GM12872 (cell line): ENCODE measurements around the gene ICAM1.
A peak's percentile ranks its signal among the peaks of the same experiment; 100 is the strongest.

Experiments
- TF ChIP-seq, protein P1 (sequence below): IDR thresholded peaks from 3 replicates; pipeline ENCODE4 v1.5.1; 2011; ENCODE audit warnings: low read depth, mild to moderate bottlenecking, low read length, moderate library complexity; ENCODE audit not compliant: insufficient read depth

The ICAM1 gene

GRCh38 chr19:10295305-10295846 lies 24.5 kb downstream of the ICAM1 start:
- TF ChIP-seq, protein P1, sequence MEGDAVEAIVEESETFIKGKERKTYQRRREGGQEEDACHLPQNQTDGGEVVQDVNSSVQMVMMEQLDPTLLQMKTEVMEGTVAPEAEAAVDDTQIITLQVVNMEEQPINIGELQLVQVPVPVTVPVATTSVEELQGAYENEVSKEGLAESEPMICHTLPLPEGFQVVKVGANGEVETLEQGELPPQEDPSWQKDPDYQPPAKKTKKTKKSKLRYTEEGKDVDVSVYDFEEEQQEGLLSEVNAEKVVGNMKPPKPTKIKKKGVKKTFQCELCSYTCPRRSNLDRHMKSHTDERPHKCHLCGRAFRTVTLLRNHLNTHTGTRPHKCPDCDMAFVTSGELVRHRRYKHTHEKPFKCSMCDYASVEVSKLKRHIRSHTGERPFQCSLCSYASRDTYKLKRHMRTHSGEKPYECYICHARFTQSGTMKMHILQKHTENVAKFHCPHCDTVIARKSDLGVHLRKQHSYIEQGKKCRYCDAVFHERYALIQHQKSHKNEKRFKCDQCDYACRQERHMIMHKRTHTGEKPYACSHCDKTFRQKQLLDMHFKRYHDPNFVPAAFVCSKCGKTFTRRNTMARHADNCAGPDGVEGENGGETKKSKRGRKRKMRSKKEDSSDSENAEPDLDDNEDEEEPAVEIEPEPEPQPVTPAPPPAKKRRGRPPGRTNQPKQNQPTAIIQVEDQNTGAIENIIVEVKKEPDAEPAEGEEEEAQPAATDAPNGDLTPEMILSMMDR = peak; percentile 21; the same call in 2 of the 3 replicates

GRCh38 chr19:10295847-10296591 lies 25.1 kb downstream of the ICAM1 start:
- TF ChIP-seq, protein P1 = no peak

- TF ChIP-seq, protein P1 = no peak
Observed at GRCh38 chr19:10299545-10300458, 28.9 kb downstream of the ICAM1 start.

- TF ChIP-seq, protein P1 = no peak
Observed at GRCh38 chr19:10305139-10305806, 34.4 kb downstream of the ICAM1 start.

DNA sequence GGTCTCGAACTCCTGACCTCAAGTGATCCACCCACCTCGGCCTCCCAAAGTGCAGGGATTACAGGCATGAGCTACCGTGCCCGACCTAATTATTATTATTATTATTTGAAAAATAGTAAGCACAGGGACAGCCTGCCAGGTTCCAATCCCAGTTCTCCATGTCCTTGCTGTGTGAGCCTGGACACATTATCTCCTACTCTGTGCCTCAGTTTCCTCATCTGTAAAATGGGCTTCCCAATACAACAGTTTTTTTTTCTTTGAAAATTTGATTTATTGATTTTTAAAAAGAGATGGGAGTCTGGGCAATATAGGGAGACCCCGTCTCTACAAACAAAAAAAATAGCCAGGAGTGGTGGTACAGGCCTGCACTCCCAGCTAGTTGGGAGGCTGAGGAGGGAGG lies 35.4 kb downstream of the ICAM1 start:
- TF ChIP-seq, protein P1 = no peak

- TF ChIP-seq, protein P1 = no peak
Observed at GRCh38 chr19:10309423-10309822, 38.5 kb downstream of the ICAM1 start, which contains the start of gene ZGLP1. Gene ZGLP1 (minus strand): TSS chr19:10309815.
